ENCODE measurements around the gene NTN3.

The NTN3 gene

GRCh38 chr16:2499890-2500429 is 28.9 kb downstream of the NTN3 start:
- no peak for TF ChIP-seq CTCF (IDR thresholded peaks at IDR 0.05; ENCODE audit: insufficient read depth, low read length, poor library complexity, severe bottlenecking)

GRCh38 chr16:2500430-2500917 is 29.4 kb downstream of the NTN3 start:
- no peak for DNase-seq (ENCODE audit: extremely low read depth, insufficient read length)
- TF ChIP-seq CTCF (IDR thresholded peaks at IDR 0.05; ENCODE audit: insufficient read depth, low read length, poor library complexity, severe bottlenecking), result no peak
- Histone ChIP-seq H3K27me3 (replicated peaks; ENCODE audit: control insufficient read depth, insufficient read depth, low read length) (no peaks in the 10 kb centered on the region), H3K36me3 (ENCODE audit: control insufficient read depth, insufficient read depth, low read length) (peaks cover 2% of the 10 kb centered on the region), H3K4me3 (replicated peaks; ENCODE audit: low read depth, low read length) (no peak overlapping the region)

More at GRCh38 chr16:2499890-2500429, 28.9 kb downstream of the NTN3 start:
- Histone ChIP-seq H3K27me3 (replicated peaks; ENCODE audit: control insufficient read depth, insufficient read depth, low read length) (no peaks in the 10 kb centered on the region), H3K4me3 (replicated peaks; ENCODE audit: low read depth, low read length) (no peak overlapping the region), H3K36me3 (ENCODE audit: control insufficient read depth, insufficient read depth, low read length) (peaks cover 2% of the 10 kb centered on the region)
- DNase-seq (ENCODE audit: extremely low read depth, insufficient read length), result no peak

GRCh38 chr16:2500918-2501750 is 30.0 kb downstream of the NTN3 start:
- H3K27me3 ChIP-seq (replicated peaks; ENCODE audit: control insufficient read depth, insufficient read depth, low read length), result no peaks in the 10 kb centered on the region
- peaks cover 2% of the 10 kb centered on the region for H3K36me3 ChIP-seq (ENCODE audit: control insufficient read depth, insufficient read depth, low read length)
- no peak overlapping the region for H3K4me3 ChIP-seq (replicated peaks; ENCODE audit: low read depth, low read length)
- peak; percentile 96 for TF ChIP-seq CTCF (IDR thresholded peaks at IDR 0.05; ENCODE audit: insufficient read depth, low read length, poor library complexity, severe bottlenecking)
- DNase-seq (ENCODE audit: extremely low read depth, insufficient read length), result peak; percentile 81

- DNase-seq (ENCODE audit: extremely low read depth, insufficient read length), result no peak
- no peak for TF ChIP-seq CTCF (IDR thresholded peaks at IDR 0.05; ENCODE audit: insufficient read depth, low read length, poor library complexity, severe bottlenecking)
- H3K36me3 ChIP-seq (ENCODE audit: control insufficient read depth, insufficient read depth, low read length), result peaks cover 2% of the 10 kb centered on the region
- H3K4me3 ChIP-seq (replicated peaks; ENCODE audit: low read depth, low read length), result no peak overlapping the region
- no peaks in the 10 kb centered on the region for H3K27me3 ChIP-seq (replicated peaks; ENCODE audit: control insufficient read depth, insufficient read depth, low read length)
Observed at GRCh38 chr16:2501946-2502895, 31.1 kb downstream of the NTN3 start.

GRCh38 chr16:2505695-2506094 is 34.6 kb downstream of the NTN3 start:
- Histone ChIP-seq H3K27me3 (replicated peaks; ENCODE audit: control insufficient read depth, insufficient read depth, low read length) (no peaks in the 10 kb centered on the region), H3K4me3 (replicated peaks; ENCODE audit: low read depth, low read length) (no peak overlapping the region), H3K36me3 (ENCODE audit: control insufficient read depth, insufficient read depth, low read length) (no peaks in the 10 kb centered on the region)
- no peak for DNase-seq (ENCODE audit: extremely low read depth, insufficient read length)
- TF ChIP-seq CTCF (IDR thresholded peaks at IDR 0.05; ENCODE audit: insufficient read depth, low read length, poor library complexity, severe bottlenecking), result no peak

Measured in GM06990 (cell line).